Lower leg skin (tissue), 3 donors: Measurements from ENCODE around the gene SNF8.

Source experiments
- POLR2A ChIP-seq, 2 donors: fragments of 450-650 bp; IDR thresholded peaks; one replicate each; pipeline ENCODE4 v1.6.1; 2016 to 2017; ENCODE audit warnings: antibody characterized with exemption in 2 of 2, mild to moderate bottlenecking in 1 of 2, moderate library complexity in 1 of 2
- TF ChIP-seq, protein P1 (sequence below), 3 donors: fragments of 450-650 bp; IDR thresholded peaks; one replicate each; pipeline ENCODE4 v1.5.1; 2016; ENCODE audit warnings: antibody characterized with exemption in 3 of 3, mild to moderate bottlenecking in 3 of 3, moderate library complexity in 2 of 3

- TF ChIP-seq POLR2A (IDR thresholded peaks at IDR 0.05) = no peak
- TF ChIP-seq, protein P1, sequence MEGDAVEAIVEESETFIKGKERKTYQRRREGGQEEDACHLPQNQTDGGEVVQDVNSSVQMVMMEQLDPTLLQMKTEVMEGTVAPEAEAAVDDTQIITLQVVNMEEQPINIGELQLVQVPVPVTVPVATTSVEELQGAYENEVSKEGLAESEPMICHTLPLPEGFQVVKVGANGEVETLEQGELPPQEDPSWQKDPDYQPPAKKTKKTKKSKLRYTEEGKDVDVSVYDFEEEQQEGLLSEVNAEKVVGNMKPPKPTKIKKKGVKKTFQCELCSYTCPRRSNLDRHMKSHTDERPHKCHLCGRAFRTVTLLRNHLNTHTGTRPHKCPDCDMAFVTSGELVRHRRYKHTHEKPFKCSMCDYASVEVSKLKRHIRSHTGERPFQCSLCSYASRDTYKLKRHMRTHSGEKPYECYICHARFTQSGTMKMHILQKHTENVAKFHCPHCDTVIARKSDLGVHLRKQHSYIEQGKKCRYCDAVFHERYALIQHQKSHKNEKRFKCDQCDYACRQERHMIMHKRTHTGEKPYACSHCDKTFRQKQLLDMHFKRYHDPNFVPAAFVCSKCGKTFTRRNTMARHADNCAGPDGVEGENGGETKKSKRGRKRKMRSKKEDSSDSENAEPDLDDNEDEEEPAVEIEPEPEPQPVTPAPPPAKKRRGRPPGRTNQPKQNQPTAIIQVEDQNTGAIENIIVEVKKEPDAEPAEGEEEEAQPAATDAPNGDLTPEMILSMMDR (IDR thresholded peaks at IDR 0.05) = no peak
Observed at GRCh38 chr17:48985436-48986245, 41.0 kb upstream of the SNF8 start.
